HCT116 (cell line): ENCODE data around the gene SND1. TPM values are rescaled to one million over a fixed set of nuclear protein-coding genes. Genes with fewer than 3 reads are reported as not detected.

Source experiments
- ATAC-seq: fragments of 200-7000 bp; cut with Tn5 transposase; 2 replicates; pipeline ENCODE4 v1.9.1; 2020; ENCODE audit warnings: mild to moderate bottlenecking, moderate library complexity
- BruUV-seq: library from RNA; stranded (reverse); fragments of 400-500 nt; replicated peaks from 2 replicates; lab custom pipeline; 2021; lab: Mats Ljungman, UMichigan
- CTCF ChIA-PET: fragments of 300-600 bp; sonication (Branson Sonifier 250); formaldehyde crosslinking; loops from one replicate; lab custom pipeline; 2021; ENCODE audit warnings: antibody characterized with exemption; lab: Charles Lee
- POLR2A ChIA-PET: fragments of 300-600, 350-600 bp; sonication (Branson Sonifier 250); formaldehyde crosslinking; loops from one replicate; lab custom pipeline; 2021; ENCODE audit warnings: antibody characterized with exemption; lab: Charles Lee
- RAD21 ChIA-PET, 2 experiments: fragments of 300-600 bp; sonication (Branson Sonifier 250); formaldehyde crosslinking; loops; one replicate each; lab custom pipeline; 2023; ENCODE audit warnings: low total read pairs in 2 of 2; ENCODE audit not compliant: uncharacterized antibody in 2 of 2, unreplicated experiment in 2 of 2, low non-redundant PET in 1 of 2; lab: Charles Lee
- DNase-seq: peaks from one replicate; pipeline ENCODE4 v3.0.0-alpha.2; 2010; ENCODE audit warnings: low read depth, low spot score
- H2AFZ ChIP-seq: fragments of 200-600 bp; shearing (Covaris generic), sonication (generic); 2 replicates; pipeline ENCODE4 v1.6.1; 2017; ENCODE audit warnings: low read depth, mixed run types, mixed read lengths, antibody characterized with exemption, low read length; ENCODE audit not compliant: poor library complexity, severe bottlenecking
- H3K27ac ChIP-seq: 2 replicates; pipeline ENCODE4 v1.5.1; 2012; ENCODE audit warnings: low read depth, low read length
- H3K27me3 ChIP-seq: fragments of 200-600 bp; sonication (generic); 2 replicates; pipeline ENCODE4 v1.6.1; 2016; ENCODE audit warnings: mixed run types, low read length, mixed read lengths; ENCODE audit not compliant: insufficient read depth
- H3K36me3 ChIP-seq, 2 experiments: fragments of 200-500 bp in 1 of 2; fragments of 200-600 bp in 1 of 2; sonication (Bioruptor generic) in 1 of 2; sonication (generic) in 1 of 2; 2 replicates each; pipeline versions ENCODE4 v1.5.1 to v1.6.1; 2014 to 2016; ENCODE audit warnings: low read length in 2 of 2, inconsistent platforms in 1 of 2, mixed read lengths in 1 of 2, mixed run types in 1 of 2; ENCODE audit not compliant: insufficient read depth in 2 of 2, control insufficient read depth in 1 of 2
- H3K4me1 ChIP-seq, 2 experiments: fragments of 200-600 bp in 1 of 2; sonication (generic) in 1 of 2; 2 replicates each; pipeline versions ENCODE4 v1.5.1 to v1.6.1; 2012 to 2017; ENCODE audit warnings: low read length in 2 of 2, inconsistent platforms in 1 of 2, mild to moderate bottlenecking in 1 of 2, mixed read lengths in 1 of 2, mixed run types in 1 of 2, moderate library complexity in 1 of 2; ENCODE audit not compliant: insufficient read depth in 2 of 2, control insufficient read depth in 1 of 2
- H3K4me2 ChIP-seq: fragments of 200-600 bp; sonication (generic); 2 replicates; pipeline ENCODE4 v1.6.1; 2017; ENCODE audit warnings: mixed run types, low read length, mixed read lengths
- H3K4me3 ChIP-seq, 2 experiments: fragments of 200-600 bp in 1 of 2; sonication (generic) in 1 of 2; replicated peaks in 1 of 2; 2 replicates each; pipeline ENCODE4 v1.5.1; 2011 to 2016; ENCODE audit warnings: low read length in 2 of 2, control low read depth in 1 of 2, low read depth in 1 of 2, mild to moderate bottlenecking in 1 of 2, mixed read lengths in 1 of 2, mixed run types in 1 of 2
- H3K79me2 ChIP-seq: fragments of 200-600 bp; sonication (generic); 2 replicates; pipeline ENCODE4 v1.6.1; 2017; ENCODE audit warnings: mild to moderate bottlenecking, mixed run types, low read length, moderate library complexity, mixed read lengths; ENCODE audit not compliant: insufficient read depth
- H3K9ac ChIP-seq: fragments of 200-600 bp; sonication (generic); 2 replicates; pipeline ENCODE4 v1.6.1; 2016; ENCODE audit warnings: low read length, mixed read lengths
- H3K9me2 ChIP-seq: fragments of 200-600 bp; sonication (generic), shearing (Covaris generic); 2 replicates; pipeline ENCODE4 v1.6.1; 2017; ENCODE audit warnings: mixed run types, mild to moderate bottlenecking, moderate library complexity; ENCODE audit not compliant: insufficient read depth
- H3K9me3 ChIP-seq, 2 experiments: fragments of 200-500 bp in 1 of 2; fragments of 200-600 bp in 1 of 2; sonication (Bioruptor generic) in 1 of 2; sonication (generic) in 1 of 2; 2 replicates each; pipeline ENCODE4 v1.6.1; 2014 to 2017; ENCODE audit warnings: low read length in 2 of 2, mixed read lengths in 2 of 2, inconsistent platforms in 1 of 2, low read depth in 1 of 2, mild to moderate bottlenecking in 1 of 2, mixed run types in 1 of 2, moderate library complexity in 1 of 2; ENCODE audit not compliant: control insufficient read depth in 1 of 2, insufficient read depth in 1 of 2
- H4K20me1 ChIP-seq: fragments of 200-600 bp; sonication (generic), shearing (Covaris generic); 2 replicates; pipeline ENCODE4 v1.6.1; 2017; ENCODE audit warnings: mixed run types, mild to moderate bottlenecking, moderate library complexity; ENCODE audit not compliant: insufficient read depth
- CEBPB ChIP-seq: IDR thresholded peaks from 2 replicates; pipeline ENCODE4 v1.6.1; 2012; ENCODE audit warnings: low read depth
- ELF1 ChIP-seq: IDR thresholded peaks from 2 replicates; pipeline ENCODE4 v1.6.1; 2012; ENCODE audit warnings: low read depth, borderline replicate concordance
- EZH2 ChIP-seq: fragments of 200-600 bp; sonication (generic); IDR thresholded peaks from 2 replicates; pipeline ENCODE4 v1.6.1; 2017; ENCODE audit warnings: antibody characterized with exemption, mixed run types
- EZH2phosphoT487 ChIP-seq: fragments of 200-600 bp; IDR thresholded peaks from 2 replicates; pipeline ENCODE4 v1.6.1; 2018; ENCODE audit warnings: antibody characterized with exemption, borderline replicate concordance
- FOSL1 ChIP-seq: IDR thresholded peaks from 2 replicates; pipeline ENCODE4 v1.6.1; 2012; ENCODE audit warnings: low read depth
- JUND ChIP-seq: IDR thresholded peaks from 2 replicates; pipeline ENCODE4 v1.6.1; 2012
- POLR2A ChIP-seq: IDR thresholded peaks from 2 replicates; pipeline ENCODE4 v1.7.0; 2011; ENCODE audit warnings: borderline replicate concordance; ENCODE audit not compliant: insufficient read depth, insufficient read length; ENCODE audit errors: extremely low read depth
- RAD21 ChIP-seq: IDR thresholded peaks from 2 replicates; pipeline ENCODE4 v1.6.1; 2012; ENCODE audit warnings: low read depth, mild to moderate bottlenecking
- SIN3A ChIP-seq: IDR thresholded peaks from 2 replicates; pipeline ENCODE4 v1.6.1; 2012; ENCODE audit warnings: low read depth
- SRF ChIP-seq: IDR thresholded peaks from 2 replicates; pipeline ENCODE4 v1.6.1; 2012; ENCODE audit warnings: low read depth
- TCF7L2 ChIP-seq: IDR thresholded peaks from 2 replicates; pipeline ENCODE4 v1.7.0; 2011; ENCODE audit warnings: borderline replicate concordance, inconsistent platforms; ENCODE audit not compliant: insufficient read depth, insufficient read length; ENCODE audit errors: extremely low read depth
- ZFX ChIP-seq: fragments of 450-650 bp; IDR thresholded peaks from 2 replicates; pipeline ENCODE4 v1.6.1; 2017
- ZNF274 ChIP-seq: fragments of 200-500 bp; sonication (Bioruptor generic); IDR thresholded peaks from 2 replicates; pipeline ENCODE4 v1.6.1; 2014; ENCODE audit warnings: mild to moderate bottlenecking, low read depth, low read length, inconsistent platforms
- intact Hi-C: fragments of 100-400 bp; cut with micrococcal nuclease; formaldehyde crosslinking; loops from 2 replicates; pipeline ENCODE4 v1.10.0; 2022
- total RNA-seq: library from RNA; stranded (reverse); gene quantifications from one replicate; pipeline ENCODE4 v1.2.1, GENCODE V29; 2021; ENCODE audit not compliant: unreplicated experiment
- TF ChIP-seq, protein P1 (sequence below): IDR thresholded peaks from 2 replicates; pipeline ENCODE4 v1.6.1; 2012
- TF ChIP-seq, protein P2 (sequence below), 3 experiments: fragments of 200-600 bp in 1 of 3; sonication (generic) in 1 of 3; IDR thresholded peaks in 2 of 3; conservative IDR thresholded peaks in 1 of 3; 2 replicates each; pipeline ENCODE4 v1.5.1; 2012 to 2017; ENCODE audit warnings: low read depth in 2 of 3, low read length in 2 of 3, antibody characterized with exemption in 1 of 3, borderline replicate concordance in 1 of 3, control low read depth in 1 of 3, mild to moderate bottlenecking in 1 of 3, mixed read lengths in 1 of 3, mixed run types in 1 of 3, moderate library complexity in 1 of 3; ENCODE audit not compliant: insufficient read depth in 1 of 3

Gene SND1
- total RNA-seq, 1 experiment from 2014 or later = 169 TPM

DNA sequence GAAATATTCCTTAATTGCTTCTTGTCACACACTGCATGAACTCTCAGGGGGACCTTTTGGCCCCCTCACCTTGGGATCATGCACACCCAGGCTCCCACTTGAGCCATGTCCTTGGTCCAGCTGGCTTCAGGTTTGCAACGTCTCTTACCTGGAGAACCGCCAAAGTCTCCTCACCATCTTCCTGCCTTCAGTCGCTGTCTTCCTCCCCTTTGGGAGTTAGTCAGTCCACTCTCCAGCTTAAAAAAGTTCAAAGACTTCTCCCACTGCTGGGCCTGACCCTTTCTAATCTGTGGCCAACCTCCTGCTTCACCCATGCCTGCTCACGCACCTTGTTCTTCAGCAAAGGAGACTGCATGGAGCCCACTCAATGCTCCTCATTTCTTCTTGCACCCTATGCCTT is 461.8 kb downstream of the SND1 start:
- intact Hi-C loops = no loop called here
- Histone ChIP-seq H3K4me2 (no peak overlapping the region), H3K79me2 (no peaks in the 10 kb centered on the region), H3K9me2 (no peaks in the 10 kb centered on the region), H3K27ac (no peak overlapping the region), H3K4me1 (peaks cover 0 to 11% of the 10 kb centered on the region in 2 experiments; a peak in 2 of 4 replicates), H4K20me1 (no peaks in the 10 kb centered on the region)
- POLR2A ChIA-PET = no interaction called here
- CTCF ChIA-PET = no interaction called here
- ATAC-seq = no peak
- RAD21 ChIA-PET = no interaction called here
- no peak for DNase-seq
- TF ChIP-seq, protein P1, sequence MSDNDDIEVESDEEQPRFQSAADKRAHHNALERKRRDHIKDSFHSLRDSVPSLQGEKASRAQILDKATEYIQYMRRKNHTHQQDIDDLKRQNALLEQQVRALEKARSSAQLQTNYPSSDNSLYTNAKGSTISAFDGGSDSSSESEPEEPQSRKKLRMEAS = no peak
- TF ChIP-seq POLR2A = no peak
- TF ChIP-seq CEBPB = no peak
- TF ChIP-seq SIN3A = no peak
- no peak for TF ChIP-seq FOSL1
- TF ChIP-seq ZNF274 = no peak
- no peak for TF ChIP-seq JUND
- TF ChIP-seq, all 23 proteins: peak for 0
- H3K9me3 ChIP-seq = no peaks in the 10 kb centered on the region
- no TSS peak for BruUV-seq
- H2AFZ ChIP-seq = no peak overlapping the region
- H3K36me3 ChIP-seq = no peaks in the 10 kb centered on the region
- H3K27me3 ChIP-seq = no peaks in the 10 kb centered on the region
- no peak overlapping the region for H3K9ac ChIP-seq
- H3K4me3 ChIP-seq = no peak overlapping the region

DNA sequence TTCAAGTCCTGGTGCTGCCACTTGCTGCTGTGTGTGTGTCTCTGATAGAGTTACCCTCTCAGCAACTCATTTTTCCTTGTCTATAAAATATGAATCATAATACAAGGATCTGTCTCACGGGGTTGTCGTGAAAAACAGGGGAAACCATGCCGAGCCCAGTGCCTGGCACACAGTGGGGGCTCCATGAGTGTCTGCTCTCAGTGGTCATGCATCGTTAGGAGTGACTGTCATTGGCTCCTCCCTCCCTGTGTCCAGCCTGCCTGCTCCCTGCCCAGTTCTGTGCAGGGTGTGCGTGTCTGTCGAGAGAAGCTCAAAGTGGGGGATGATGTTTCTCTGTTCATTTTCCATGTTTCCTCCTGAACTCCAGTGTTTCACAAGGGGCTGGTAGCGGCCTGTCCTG is 462.8 kb downstream of the SND1 start:
- Histone ChIP-seq H3K4me1 (peaks cover 0 to 11% of the 10 kb centered on the region in 2 experiments; a peak in 2 of 4 replicates), H4K20me1 (no peaks in the 10 kb centered on the region), H3K36me3 (no peaks in the 10 kb centered on the region), H3K27me3 (no peaks in the 10 kb centered on the region), H3K9me2 (no peaks in the 10 kb centered on the region), H3K27ac (no peak overlapping the region), H3K9ac (no peak overlapping the region), H3K4me3 (no peak overlapping the region), H3K79me2 (no peaks in the 10 kb centered on the region), H2AFZ (no peak overlapping the region), H3K4me2 (no peak overlapping the region), H3K9me3 (no peaks in the 10 kb centered on the region)
- ChIA-PET POLR2A (no interaction called here), CTCF (no interaction called here), RAD21 (interaction anchor here in 1 of 2 experiments (1.0 kb wide), 1 partner anchor 95 kb away, joined by 6 read pairs; no protein-coding TSS in a partner anchor)
- DNase-seq (no peak), ATAC-seq (no peak)
- intact Hi-C loops = no loop called here
- no TSS peak for BruUV-seq
- TF ChIP-seq SRF = no peak
- no peak for TF ChIP-seq EZH2phosphoT487
- no peak for TF ChIP-seq CEBPB
- TF ChIP-seq, protein P1 = no peak
- TF ChIP-seq FOSL1 = no peak
- TF ChIP-seq ZFX = no peak
- TF ChIP-seq EZH2 = no peak
- TF ChIP-seq RAD21 = no peak
- no peak for TF ChIP-seq SIN3A
- TF ChIP-seq ELF1 = no peak
- no peak for TF ChIP-seq TCF7L2
- TF ChIP-seq, protein P2, sequence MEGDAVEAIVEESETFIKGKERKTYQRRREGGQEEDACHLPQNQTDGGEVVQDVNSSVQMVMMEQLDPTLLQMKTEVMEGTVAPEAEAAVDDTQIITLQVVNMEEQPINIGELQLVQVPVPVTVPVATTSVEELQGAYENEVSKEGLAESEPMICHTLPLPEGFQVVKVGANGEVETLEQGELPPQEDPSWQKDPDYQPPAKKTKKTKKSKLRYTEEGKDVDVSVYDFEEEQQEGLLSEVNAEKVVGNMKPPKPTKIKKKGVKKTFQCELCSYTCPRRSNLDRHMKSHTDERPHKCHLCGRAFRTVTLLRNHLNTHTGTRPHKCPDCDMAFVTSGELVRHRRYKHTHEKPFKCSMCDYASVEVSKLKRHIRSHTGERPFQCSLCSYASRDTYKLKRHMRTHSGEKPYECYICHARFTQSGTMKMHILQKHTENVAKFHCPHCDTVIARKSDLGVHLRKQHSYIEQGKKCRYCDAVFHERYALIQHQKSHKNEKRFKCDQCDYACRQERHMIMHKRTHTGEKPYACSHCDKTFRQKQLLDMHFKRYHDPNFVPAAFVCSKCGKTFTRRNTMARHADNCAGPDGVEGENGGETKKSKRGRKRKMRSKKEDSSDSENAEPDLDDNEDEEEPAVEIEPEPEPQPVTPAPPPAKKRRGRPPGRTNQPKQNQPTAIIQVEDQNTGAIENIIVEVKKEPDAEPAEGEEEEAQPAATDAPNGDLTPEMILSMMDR (IDR thresholded peaks at IDR 0.05 in 2 of 3, conservative IDR thresholded peaks at IDR 0.05 in 1 of 3; ENCODE audit: borderline replicate concordance in 1 of 3, insufficient read depth in 1 of 3, low read depth in 2 of 3, low read length in 2 of 3) = no peak
- TF ChIP-seq JUND = no peak
